ENCODE measurements around the gene CXCR1.
"Not testable (repeated sequence)": the region's sequence is repeated elsewhere in the genome, so short reads cannot be mapped to it uniquely, and the experiment has no call there.

CXCR1 gene

GRCh38 chr2:218166791-218167190, at the start of gene CXCR1:
TSS of gene CXCR1 (minus strand) at chr2:218166962. CDS start at chr2:218165211, 1,751 bp downstream.
- peak; percentile 74 for FAIRE-seq
- no peak for DNase-seq (ENCODE audit: insufficient read length, low spot score)

DNA sequence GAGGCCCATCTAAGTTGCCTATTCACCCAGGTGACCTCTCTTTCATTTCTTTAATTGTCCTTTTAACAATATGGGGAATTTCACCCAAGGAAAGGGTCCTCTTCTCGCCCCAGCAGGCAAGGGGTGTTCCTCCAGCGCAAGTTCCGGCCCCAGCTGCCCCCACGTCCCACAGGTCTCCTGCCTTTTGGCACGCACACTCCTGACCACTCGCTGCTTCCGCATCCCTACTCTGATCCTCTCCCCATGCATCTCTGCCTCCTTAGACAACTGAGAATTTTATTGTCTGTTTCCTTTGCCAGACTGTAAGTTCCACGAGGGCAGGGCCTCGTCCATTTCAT, 49.5 kb upstream of the CXCR1 start:
- DNase-seq (ENCODE audit: insufficient read length, low spot score) (no peak), FAIRE-seq (no peak)

DNA sequence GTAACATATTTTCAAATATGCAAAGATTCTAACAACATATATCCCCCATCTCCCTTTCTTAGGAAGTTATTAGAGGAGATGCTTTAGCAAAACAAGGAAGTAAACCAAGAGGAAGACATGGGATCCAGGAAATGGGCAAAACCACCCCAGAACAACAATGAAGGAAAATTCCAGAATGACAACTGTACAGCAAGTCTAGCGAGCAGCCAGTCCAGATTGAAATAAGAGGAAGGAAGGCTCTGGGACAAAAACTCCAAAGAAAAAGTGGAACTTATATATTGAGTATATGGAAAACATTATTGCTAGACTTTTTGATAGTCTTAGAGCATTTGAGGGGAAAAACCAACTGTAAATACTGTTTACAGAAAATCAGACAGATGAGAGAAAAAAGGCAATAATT, 47.4 kb upstream of the CXCR1 start:
- DNase-seq (ENCODE audit: insufficient read length, low spot score) (no peak), FAIRE-seq (no peak)

DNA sequence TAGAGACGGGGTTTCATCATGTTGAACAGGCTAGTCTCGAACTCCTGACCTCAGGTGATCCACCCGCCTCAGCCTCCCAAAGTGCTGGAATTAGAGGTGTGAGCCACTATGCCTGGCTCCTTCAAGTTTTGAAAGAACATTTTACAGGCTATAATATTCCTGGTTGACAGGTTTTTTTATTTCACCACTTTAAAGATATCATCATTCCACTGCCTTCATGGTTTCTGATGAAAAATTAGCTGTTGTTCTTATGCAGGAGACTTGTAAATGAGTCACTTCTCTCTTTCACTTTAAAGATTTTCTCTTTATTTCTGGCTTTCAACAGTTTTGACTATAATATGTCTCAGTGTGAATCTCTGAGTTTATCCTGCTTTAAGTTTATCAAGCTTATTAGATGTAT, 42.3 kb upstream of the CXCR1 start:
- DNase-seq (ENCODE audit: insufficient read length, low spot score), result no peak

GRCh38 chr2:218202266-218202665, 35.5 kb upstream of the CXCR1 start:
- no peak for DNase-seq (ENCODE audit: insufficient read length, low spot score)
- no peak for FAIRE-seq

More for the DNA sequence above, 42.3 kb upstream of the CXCR1 start:
- no peak for FAIRE-seq

GRCh38 chr2:218196974-218197373, 30.2 kb upstream of the CXCR1 start:
- FAIRE-seq, result no peak
- DNase-seq (ENCODE audit: insufficient read length, low spot score), result no peak

- no peak for DNase-seq (ENCODE audit: insufficient read length, low spot score)
Observed at GRCh38 chr2:218194880-218195279, 28.1 kb upstream of the CXCR1 start.

DNA sequence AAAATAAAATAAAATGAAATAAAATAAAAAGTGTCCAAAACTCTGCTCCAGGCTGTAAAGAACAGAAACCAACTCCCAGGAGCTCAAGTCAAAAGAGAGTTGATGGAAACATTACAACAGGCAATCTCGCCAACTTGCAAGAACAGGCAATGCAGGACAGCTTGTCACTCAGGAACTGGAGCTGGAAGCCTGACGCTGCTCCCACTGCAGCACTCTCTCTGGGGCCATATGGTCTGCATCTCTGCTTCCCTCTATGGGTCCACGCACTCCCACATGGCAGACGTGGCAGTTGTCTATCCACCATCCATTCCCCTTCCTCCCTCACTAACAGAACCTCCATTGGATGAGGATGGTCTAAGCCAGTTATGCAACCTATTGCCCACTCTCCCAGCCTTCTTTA, 26.9 kb upstream of the CXCR1 start:
- no peak for FAIRE-seq
- no peak for DNase-seq (ENCODE audit: insufficient read length, low spot score)

More at GRCh38 chr2:218194880-218195279, 28.1 kb upstream of the CXCR1 start:
- FAIRE-seq, result no peak

DNA sequence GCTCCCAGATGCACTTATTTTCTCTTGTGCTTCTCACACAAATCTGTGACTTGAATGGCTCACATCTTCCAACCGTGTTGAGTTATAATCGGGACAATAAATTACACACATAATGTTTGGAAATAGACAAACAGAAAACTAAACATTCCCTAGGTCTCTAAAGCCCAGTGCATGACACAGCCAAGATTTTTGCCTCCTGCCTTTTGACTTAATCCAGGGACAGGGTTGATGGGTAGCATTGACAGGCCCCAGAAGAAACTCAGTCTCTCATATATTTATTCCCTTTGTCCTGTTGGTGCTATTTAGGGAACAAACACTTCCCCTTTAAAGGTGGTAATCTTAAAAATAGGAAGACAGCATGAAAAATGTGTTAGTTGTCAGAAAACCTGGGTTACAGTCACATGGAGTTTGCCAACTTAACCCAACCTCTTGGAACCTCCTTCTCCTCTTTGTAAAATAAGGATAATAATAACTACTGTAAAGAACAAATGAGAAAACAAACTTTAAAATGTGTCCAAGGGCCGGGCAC, 26.2 kb upstream of the CXCR1 start:
- DNase-seq (ENCODE audit: insufficient read length, low spot score) (no peak), FAIRE-seq (no peak)

GRCh38 chr2:218188528-218188927, 21.8 kb upstream of the CXCR1 start:
- FAIRE-seq (no peak), DNase-seq (ENCODE audit: insufficient read length, low spot score) (no peak)

DNA sequence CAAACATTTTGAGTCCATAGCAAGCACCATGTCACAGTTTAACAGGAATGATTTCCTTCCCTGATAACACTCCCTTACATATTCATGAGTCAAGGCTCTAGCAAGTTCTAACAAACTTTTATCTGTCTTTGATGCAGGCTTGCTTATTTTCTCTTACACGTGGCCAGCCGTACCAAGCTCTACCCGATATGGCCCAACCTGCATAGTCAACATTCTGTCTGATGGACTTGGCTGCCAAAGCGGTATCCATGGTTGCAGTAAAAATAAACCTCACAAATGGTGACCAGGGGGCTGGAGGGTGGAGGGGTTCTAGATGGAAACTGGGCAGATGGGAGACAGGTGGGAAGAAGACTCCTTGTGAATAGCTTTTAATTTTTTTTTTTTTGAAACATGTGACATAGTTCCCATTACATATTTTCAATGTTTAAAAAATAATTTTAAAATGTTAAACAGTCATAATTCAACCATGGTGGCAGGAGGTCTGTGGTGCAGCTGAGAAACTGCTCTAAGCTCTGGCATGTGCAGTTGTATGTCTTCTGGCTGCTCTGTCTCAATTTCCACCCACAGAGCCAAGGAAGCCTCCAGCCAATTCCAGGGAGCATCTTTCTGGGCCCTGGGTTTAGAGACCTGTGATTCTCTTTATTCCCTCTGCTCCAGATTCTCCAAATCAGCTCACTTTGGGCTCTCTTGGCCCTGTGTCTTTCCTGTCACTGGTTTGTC, 20.7 kb upstream of the CXCR1 start:
- FAIRE-seq, result no peak
- no peak for DNase-seq (ENCODE audit: insufficient read length, low spot score)

- DNase-seq (ENCODE audit: insufficient read length, low spot score) (no peak), FAIRE-seq (no peak)
Observed at GRCh38 chr2:218186876-218187275, 20.1 kb upstream of the CXCR1 start.

GRCh38 chr2:218186355-218186766, 19.6 kb upstream of the CXCR1 start:
- peak; percentile 57 for FAIRE-seq
- peak; percentile 65 for DNase-seq (ENCODE audit: insufficient read length, low spot score)

DNA sequence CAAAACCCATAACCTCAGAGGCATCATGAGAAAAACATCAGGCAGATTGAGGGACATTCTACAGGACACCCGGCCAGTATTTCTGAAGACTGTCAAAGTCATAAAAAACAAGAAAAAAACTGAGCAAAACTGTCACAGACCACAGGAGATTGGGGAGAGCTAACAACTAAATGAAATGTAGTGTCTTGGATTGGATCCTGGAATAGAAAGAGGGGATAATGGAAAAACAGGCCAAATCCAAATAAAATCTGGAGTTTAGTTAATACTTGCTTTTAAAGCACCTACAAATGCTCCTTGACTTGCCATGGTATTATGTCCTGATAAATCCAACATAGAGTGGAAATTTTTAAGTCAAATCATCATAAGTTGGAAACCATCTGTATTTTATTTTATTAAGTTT, 17.6 kb upstream of the CXCR1 start:
- no peak for DNase-seq (ENCODE audit: insufficient read length, low spot score)
- no peak for FAIRE-seq

- no peak for DNase-seq (ENCODE audit: insufficient read length, low spot score)
- peak; percentile 69 for FAIRE-seq
Observed at GRCh38 chr2:218180467-218181114, 13.8 kb upstream of the CXCR1 start.

- no peak for DNase-seq (ENCODE audit: insufficient read length, low spot score)
- no peak for FAIRE-seq
Observed at GRCh38 chr2:218179782-218180181, 13.0 kb upstream of the CXCR1 start.

DNA sequence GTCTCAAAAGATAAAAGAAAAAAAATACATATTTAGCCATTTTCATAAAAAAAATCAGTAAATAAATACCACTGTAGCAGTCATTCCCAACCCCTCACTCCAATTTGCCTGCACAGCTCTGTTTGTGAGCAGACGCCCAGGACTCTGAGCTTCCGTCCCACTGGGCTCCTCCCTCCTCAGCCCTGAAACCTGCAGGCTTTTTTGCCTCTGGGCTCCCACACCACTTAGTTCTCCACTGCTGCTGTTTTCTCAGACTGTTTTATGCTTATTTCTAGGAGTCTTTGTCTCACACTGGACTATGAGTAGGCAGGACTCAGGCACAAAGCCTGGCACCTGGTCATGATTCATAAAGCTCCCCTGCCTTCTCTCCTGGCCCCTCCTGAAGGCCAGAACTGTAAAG, 6.1 kb upstream of the CXCR1 start:
- DNase-seq (ENCODE audit: insufficient read length, low spot score) (no peak), FAIRE-seq (no peak)

DNA sequence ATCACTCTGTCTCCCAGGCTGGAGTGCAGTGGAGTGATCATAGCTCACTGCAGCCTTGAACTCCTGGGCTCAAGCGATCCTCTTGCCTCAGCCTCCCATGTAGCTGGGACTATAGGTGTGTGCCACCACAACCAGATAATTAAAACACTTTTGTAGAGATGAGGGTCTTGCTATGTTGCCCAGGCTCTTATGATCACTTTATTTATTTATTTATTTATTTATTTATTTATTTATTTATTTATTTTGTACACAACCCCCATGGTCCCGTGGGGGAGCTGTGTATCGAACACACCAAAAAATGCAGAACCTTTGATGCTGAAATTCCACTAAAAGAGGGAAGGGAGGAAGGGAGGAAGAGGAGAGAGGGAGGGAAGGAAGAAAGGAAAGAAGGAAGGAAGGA, 5.0 kb upstream of the CXCR1 start:
- not testable (repeated sequence) for DNase-seq (ENCODE audit: insufficient read length, low spot score); FAIRE-seq

DNA sequence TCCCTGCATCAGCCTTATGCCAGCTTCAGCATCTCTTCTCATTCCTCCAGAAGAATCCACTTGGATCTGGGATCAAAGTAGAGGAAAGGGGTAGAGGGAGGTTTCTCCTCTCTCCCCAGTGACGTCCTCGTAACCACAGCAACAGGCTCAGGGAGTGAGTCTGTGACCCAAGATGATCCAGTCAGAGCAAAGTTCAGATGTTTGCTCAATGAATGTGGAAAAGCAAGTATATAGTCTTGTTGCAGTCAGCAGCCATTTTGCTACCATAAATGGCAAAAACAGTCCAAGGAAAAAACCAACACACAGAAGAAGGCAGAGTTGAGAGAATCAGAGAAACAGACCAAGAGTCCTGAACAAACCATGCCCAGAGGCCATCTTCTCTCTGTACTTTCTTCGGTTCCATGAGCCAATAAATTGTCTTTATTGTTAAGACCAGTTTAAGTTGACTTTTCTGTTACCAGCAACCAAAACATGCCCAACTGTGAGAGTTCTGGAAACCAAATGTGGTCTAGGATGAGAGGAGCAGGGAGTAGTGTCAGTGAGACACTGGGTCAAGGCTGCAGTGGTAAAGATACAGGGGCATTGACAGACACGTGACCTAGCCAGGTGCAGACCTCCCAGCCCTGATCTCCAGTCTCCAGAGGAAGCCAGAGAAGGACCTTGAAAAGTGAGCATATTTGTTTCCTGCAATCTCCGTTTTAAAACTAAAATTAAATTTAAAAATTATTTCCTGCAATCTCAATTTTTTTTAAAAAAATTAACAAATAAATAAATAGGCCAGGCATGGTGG, 3.2 kb upstream of the CXCR1 start:
- DNase-seq (ENCODE audit: insufficient read length, low spot score) (no peak), FAIRE-seq (no peak)

DNA sequence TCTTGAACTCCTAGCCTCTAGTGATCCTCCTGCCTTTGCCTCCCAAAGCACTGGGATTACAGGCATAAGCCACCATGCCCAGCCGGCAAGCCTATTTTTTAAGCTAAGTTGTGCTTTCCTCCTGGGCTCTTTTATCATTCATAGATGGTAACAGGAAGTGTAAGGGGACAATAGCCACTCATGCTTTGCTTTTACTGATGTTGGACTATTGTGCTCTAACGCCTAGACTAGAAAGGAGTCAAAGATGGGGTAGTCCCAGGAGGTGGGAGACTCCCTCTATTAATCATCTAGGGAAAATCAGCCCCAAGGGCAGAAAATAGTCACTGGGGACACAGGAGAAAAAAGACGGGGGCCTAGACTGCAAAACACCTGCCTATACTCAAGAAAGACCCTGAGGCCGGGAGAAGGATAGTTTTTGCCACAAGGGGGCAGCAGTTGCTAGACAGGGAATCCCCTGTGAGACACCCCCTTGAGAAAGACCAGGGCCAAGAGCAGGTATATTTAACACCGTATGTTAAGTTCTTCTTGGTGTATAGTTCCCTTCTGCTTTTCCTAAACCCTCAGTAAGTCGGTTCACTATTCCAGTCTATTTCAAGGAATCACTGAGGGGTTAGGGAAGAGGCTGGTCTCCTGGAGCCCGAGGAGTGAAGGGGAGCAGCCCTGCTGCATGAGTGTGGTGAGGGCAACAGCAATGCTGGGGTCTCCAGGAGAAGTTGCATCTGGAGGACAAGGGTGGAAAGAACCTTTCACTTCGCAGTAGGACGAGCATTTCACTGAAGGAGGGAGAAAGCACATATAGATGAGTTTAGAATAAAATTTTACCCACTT, 2.1 kb upstream of the CXCR1 start:
- DNase-seq (ENCODE audit: insufficient read length, low spot score), result peak; percentile 62
- FAIRE-seq, result no peak

DNA sequence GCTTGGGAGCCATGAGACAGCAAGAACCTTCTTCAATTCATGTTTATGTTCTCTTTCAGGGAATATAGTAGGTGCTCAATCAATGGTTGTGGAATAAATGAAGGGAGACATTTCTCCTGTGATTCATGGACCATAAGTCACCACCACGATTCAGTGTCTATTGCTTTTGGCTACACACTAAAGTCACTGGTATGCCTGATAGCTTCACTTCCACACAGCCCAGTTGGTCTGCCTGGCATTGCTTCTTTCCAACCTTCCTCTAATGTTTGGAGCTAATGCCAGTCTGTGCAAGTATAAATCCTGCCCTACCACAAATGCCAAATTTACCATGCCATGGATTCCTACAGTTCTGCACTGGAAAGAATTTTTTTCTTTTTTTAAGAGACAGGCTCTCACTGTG, 1.3 kb upstream of the CXCR1 start:
- FAIRE-seq, result no peak
- DNase-seq (ENCODE audit: insufficient read length, low spot score), result no peak
